ENCODE data around the gene FLNC. TPM values are rescaled to one million over a fixed set of nuclear protein-coding genes. Genes with fewer than 3 reads are reported as not detected.
A peak's percentile ranks its signal among the peaks of the same experiment; 100 is the strongest.

FLNC gene
- total RNA-seq = not detected

GRCh38 chr7:128830231-128831177 is at the start of gene FLNC:
Gene FLNC (plus strand): TSS chr7:128830406. CDS start chr7:128830638, 232 bp downstream.
- Mint-ChIP-seq H3K36me3 (ENCODE audit: low read depth) (no peaks in the 10 kb centered on the region), H3K4me1 (peaks cover 8% of the 10 kb centered on the region), H3K27ac (no peak within 1 kb of the TSS), H3K4me3 (peak within 1 kb of the TSS; percentile 21), H3K9me3 (no peaks in the 10 kb centered on the region), H3K27me3 (peaks cover 38% of the 10 kb centered on the region)
- ChIA-PET POLR2A (no interaction called here), CTCF (interaction anchor here (0.5 to 2.7 kb wide), 2 partner anchors 33 to 327 kb away, joined by 3 to 11 read pairs; partner anchors contain the start of gene ATP6V1F)
- DNase-seq = peak; percentile 35

- ChIA-PET CTCF (no interaction called here), POLR2A (no interaction called here)
- no peak for DNase-seq
- Mint-ChIP-seq H3K9me3 (peaks cover 21% of the 10 kb centered on the region), H3K27me3 (peaks cover 20% of the 10 kb centered on the region), H3K36me3 (ENCODE audit: low read depth) (peaks cover 14% of the 10 kb centered on the region), H3K4me1 (peaks cover 6% of the 10 kb centered on the region), H3K27ac (no peak overlapping the region), H3K4me3 (no peak overlapping the region)
Observed at GRCh38 chr7:128781126-128781525, 49.1 kb upstream of the FLNC start.

- Mint-ChIP-seq H3K27me3 (peaks cover 21% of the 10 kb centered on the region), H3K9me3 (peaks cover 18% of the 10 kb centered on the region), H3K27ac (no peak overlapping the region), H3K4me3 (no peak overlapping the region), H3K36me3 (ENCODE audit: low read depth) (peaks cover 12% of the 10 kb centered on the region), H3K4me1 (peaks cover 6% of the 10 kb centered on the region)
- ChIA-PET POLR2A (interaction anchor here (0.6 kb wide), 1 partner anchor 271 kb away, joined by 3 read pairs; no protein-coding TSS in a partner anchor), CTCF (no interaction called here)
- no peak for DNase-seq
Observed at GRCh38 chr7:128781851-128782250, 48.4 kb upstream of the FLNC start.

- POLR2A ChIA-PET = no interaction called here
- CTCF ChIA-PET = no interaction called here
- no peaks in the 10 kb centered on the region for H3K36me3 Mint-ChIP-seq (ENCODE audit: low read depth)
- no peak overlapping the region for H3K27ac Mint-ChIP-seq
- H3K9me3 Mint-ChIP-seq = peaks cover 4% of the 10 kb centered on the region
- no peak for DNase-seq
- H3K4me1 Mint-ChIP-seq = no peaks in the 10 kb centered on the region
- peaks cover 22% of the 10 kb centered on the region for H3K27me3 Mint-ChIP-seq
- no peak overlapping the region for H3K4me3 Mint-ChIP-seq
Observed at GRCh38 chr7:128783143-128783861, 46.9 kb upstream of the FLNC start.

GRCh38 chr7:128785738-128786137 is 44.5 kb upstream of the FLNC start:
- ChIA-PET POLR2A (interaction anchor here (1.6 kb wide), 1 partner anchor 46 kb away, joined by 3 read pairs; no protein-coding TSS in a partner anchor), CTCF (interaction anchor here (0.9 kb wide), 1 partner anchor 306 kb away, joined by 3 read pairs; no protein-coding TSS in a partner anchor)
- H3K27me3 Mint-ChIP-seq = peaks cover 42% of the 10 kb centered on the region
- H3K9me3 Mint-ChIP-seq = no peaks in the 10 kb centered on the region
- DNase-seq = no peak
- H3K36me3 Mint-ChIP-seq (ENCODE audit: low read depth) = no peaks in the 10 kb centered on the region
- H3K4me1 Mint-ChIP-seq = peaks cover 6% of the 10 kb centered on the region
- no peak overlapping the region for H3K4me3 Mint-ChIP-seq
- H3K27ac Mint-ChIP-seq = no peak overlapping the region

GRCh38 chr7:128788446-128789412 is 41.5 kb upstream of the FLNC start:
- Mint-ChIP-seq H3K4me1 (peaks cover 9% of the 10 kb centered on the region), H3K9me3 (no peaks in the 10 kb centered on the region), H3K27ac (no peak overlapping the region), H3K4me3 (no peak overlapping the region), H3K27me3 (peaks cover 40% of the 10 kb centered on the region), H3K36me3 (ENCODE audit: low read depth) (no peaks in the 10 kb centered on the region)
- POLR2A ChIA-PET = no interaction called here
- CTCF ChIA-PET = no interaction called here
- no peak for DNase-seq

- Mint-ChIP-seq H3K27me3 (peaks cover 37% of the 10 kb centered on the region), H3K9me3 (no peaks in the 10 kb centered on the region), H3K4me1 (peaks cover 9% of the 10 kb centered on the region), H3K4me3 (peak overlapping the region; percentile 74), H3K36me3 (ENCODE audit: low read depth) (no peaks in the 10 kb centered on the region), H3K27ac (no peak overlapping the region)
- POLR2A ChIA-PET = interaction anchor here (1.3 kb wide), 1 partner anchor 51 kb away, joined by 4 read pairs; the partner anchor contains the start of gene CALU
- no peak for DNase-seq
- CTCF ChIA-PET = no interaction called here
Observed at GRCh38 chr7:128790315-128791041, 39.7 kb upstream of the FLNC start.

GRCh38 chr7:128791121-128791971 is 38.9 kb upstream of the FLNC start, which contains the start of gene CCDC136:
Gene CCDC136 (plus strand): TSS chr7:128791968. CDS start chr7:128792412, 444 bp downstream.
- Mint-ChIP-seq H3K9me3 (no peaks in the 10 kb centered on the region), H3K27me3 (peaks cover 30% of the 10 kb centered on the region), H3K4me3 (peak within 1 kb of the TSS; percentile 77), H3K27ac (no peak within 1 kb of the TSS), H3K36me3 (ENCODE audit: low read depth) (no peaks in the 10 kb centered on the region), H3K4me1 (peaks cover 9% of the 10 kb centered on the region)
- ChIA-PET POLR2A (interaction anchor here (1.3 kb wide), 1 partner anchor 52 kb away, joined by 4 read pairs; the partner anchor contains the start of gene CALU), CTCF (no interaction called here)
- DNase-seq = peak; percentile 82

- ChIA-PET POLR2A (interaction anchor here (1.3 kb wide), 1 partner anchor 53 kb away, joined by 4 read pairs; the partner anchor contains the start of gene CALU), CTCF (no interaction called here)
- Mint-ChIP-seq H3K36me3 (ENCODE audit: low read depth) (no peaks in the 10 kb centered on the region), H3K27ac (no peak overlapping the region), H3K4me3 (peak overlapping the region; percentile 77), H3K27me3 (peaks cover 30% of the 10 kb centered on the region), H3K9me3 (no peaks in the 10 kb centered on the region), H3K4me1 (peaks cover 9% of the 10 kb centered on the region)
- DNase-seq = no peak
Observed at GRCh38 chr7:128791972-128792327, 38.3 kb upstream of the FLNC start.

GRCh38 chr7:128792471-128793180 is 37.6 kb upstream of the FLNC start:
- Mint-ChIP-seq H3K27me3 (peaks cover 26% of the 10 kb centered on the region), H3K9me3 (no peaks in the 10 kb centered on the region), H3K4me1 (peaks cover 9% of the 10 kb centered on the region), H3K4me3 (peak overlapping the region; percentile 47), H3K27ac (no peak overlapping the region), H3K36me3 (ENCODE audit: low read depth) (no peaks in the 10 kb centered on the region)
- CTCF ChIA-PET = no interaction called here
- DNase-seq = no peak
- POLR2A ChIA-PET = interaction anchor here (0.6 kb wide), 1 partner anchor 263 kb away, joined by 3 read pairs; the partner anchor contains the start of gene TNPO3

GRCh38 chr7:128793181-128793547 is 37.0 kb upstream of the FLNC start:
- Mint-ChIP-seq H3K4me3 (no peak overlapping the region), H3K9me3 (no peaks in the 10 kb centered on the region), H3K27ac (no peak overlapping the region), H3K4me1 (peaks cover 9% of the 10 kb centered on the region), H3K27me3 (peaks cover 22% of the 10 kb centered on the region), H3K36me3 (ENCODE audit: low read depth) (no peaks in the 10 kb centered on the region)
- ChIA-PET CTCF (interaction anchor here (1.6 kb wide), 1 partner anchor 9 kb away, joined by 4 read pairs; no protein-coding TSS in a partner anchor), POLR2A (no interaction called here)
- no peak for DNase-seq

All from activated CD4-positive, alpha-beta memory T cell treated with anti-CD3 and anti-CD28 coated beads, Interleukin-2, amount 10 ng/mL, durations not matched to agents 7 days and 5 days (primary cell).